ENCODE results near the gene THAP7.

THAP7 gene

GRCh38 chr22:20992456-20993303 is 9.2 kb downstream of the THAP7 start:
- no peak for DNase-seq

DNA sequence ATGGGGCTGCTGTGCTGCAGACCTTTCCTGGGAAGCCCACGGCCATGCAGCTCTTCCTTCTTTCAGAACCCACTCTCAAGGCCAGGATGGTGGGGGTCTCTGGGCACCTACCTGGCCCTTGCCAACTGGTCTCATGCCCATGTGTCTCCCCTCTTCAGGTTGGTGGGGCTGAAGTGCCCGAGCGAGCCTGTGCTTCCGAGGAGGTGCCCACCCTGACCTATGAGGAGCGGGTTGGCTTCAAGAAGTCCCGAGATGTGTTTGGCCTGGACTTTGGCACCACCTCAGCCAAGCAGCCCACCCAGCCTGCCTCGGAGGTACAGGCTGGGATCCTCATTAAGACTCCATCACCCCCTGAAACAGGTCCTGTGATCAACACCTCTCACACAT is 9.9 kb downstream of the THAP7 start:
- DNase-seq = no peak

DNA sequence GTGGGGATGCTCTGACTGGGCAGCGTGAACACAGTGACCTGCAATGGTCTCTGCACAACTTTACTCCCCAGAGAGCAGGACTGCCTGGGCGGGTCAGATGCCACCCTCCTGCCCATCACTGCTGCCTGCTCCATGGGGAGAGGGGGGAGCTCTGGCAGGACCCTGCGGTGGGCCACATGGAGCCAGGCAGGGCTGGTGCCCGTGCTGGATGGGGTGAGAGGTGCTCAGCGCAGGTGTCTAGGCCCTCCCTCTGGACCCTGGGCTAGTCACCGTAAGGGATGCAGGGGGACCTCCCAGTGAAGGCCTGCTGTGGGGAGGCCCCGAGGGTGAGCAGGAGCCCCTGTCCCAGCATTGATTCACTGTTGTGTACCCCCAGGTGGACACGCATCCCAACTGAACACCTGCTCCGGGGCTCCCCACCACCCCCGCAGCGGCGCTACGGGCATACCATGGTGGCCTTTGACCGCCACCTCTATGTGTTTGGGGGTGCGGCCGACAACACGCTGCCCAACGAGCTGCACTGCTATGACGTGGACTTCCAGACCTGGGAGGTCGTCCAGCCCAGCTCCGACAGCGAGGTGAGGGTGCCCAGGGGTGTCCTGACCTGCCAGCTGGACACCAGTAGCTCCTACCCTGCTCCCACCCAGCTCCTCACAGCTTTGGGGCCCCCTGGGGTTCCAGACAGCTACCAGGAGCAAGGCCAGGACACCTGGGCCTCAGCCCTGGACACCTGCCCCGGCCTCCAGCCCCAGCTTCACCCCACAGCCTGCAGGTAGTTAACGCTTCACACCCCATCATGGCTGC is 10.5 kb downstream of the THAP7 start:
- no peak for DNase-seq

DNA sequence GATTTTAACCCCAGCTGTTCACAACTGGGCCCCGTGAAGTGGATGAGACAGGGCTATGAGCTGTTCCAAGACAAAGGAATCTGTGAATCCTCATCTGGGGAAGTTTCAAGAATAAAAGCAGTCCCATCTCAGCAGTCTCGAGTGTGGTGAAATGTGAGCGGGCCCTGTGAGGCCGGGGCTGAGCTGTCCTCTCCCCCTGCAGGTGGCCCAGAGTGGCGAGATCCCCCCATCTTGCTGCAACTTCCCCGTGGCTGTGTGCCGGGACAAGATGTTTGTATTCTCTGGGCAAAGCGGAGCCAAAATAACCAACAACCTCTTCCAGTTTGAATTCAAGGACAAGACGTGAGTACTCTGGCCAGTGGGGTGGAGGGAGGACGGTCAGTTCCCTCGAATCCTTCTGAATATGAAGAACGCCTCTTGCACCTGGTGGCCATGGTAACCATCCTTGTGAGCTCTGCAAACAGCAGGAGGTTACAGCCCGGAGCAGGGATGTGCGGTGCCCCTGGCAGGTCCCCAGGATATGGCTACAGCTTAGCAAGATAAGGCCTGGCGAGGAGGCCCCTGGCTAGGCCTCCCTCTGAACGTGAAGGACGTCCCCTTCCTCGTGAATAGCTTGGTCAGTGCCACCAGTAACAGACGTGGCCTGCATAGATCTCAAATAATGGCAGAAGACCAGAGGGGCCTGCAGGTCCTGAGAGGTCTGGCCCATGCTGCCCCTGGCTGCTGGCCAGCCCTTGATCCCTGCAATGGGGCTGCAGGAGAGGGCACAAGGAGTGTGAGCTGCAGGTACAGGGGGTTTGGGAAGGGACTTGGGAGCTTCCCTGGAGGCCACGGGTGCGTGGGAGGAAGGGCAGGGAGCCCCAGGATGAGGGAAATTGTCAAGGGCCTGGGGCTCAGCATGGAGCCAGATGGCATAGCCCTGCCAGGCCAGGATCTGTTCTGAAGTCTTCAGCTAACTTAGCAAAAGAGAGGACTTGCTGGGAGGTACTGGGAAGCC is 11.4 kb downstream of the THAP7 start:
- DNase-seq = no peak

GRCh38 chr22:20989323-20990138 is 12.4 kb downstream of the THAP7 start:
- DNase-seq = no peak

DNA sequence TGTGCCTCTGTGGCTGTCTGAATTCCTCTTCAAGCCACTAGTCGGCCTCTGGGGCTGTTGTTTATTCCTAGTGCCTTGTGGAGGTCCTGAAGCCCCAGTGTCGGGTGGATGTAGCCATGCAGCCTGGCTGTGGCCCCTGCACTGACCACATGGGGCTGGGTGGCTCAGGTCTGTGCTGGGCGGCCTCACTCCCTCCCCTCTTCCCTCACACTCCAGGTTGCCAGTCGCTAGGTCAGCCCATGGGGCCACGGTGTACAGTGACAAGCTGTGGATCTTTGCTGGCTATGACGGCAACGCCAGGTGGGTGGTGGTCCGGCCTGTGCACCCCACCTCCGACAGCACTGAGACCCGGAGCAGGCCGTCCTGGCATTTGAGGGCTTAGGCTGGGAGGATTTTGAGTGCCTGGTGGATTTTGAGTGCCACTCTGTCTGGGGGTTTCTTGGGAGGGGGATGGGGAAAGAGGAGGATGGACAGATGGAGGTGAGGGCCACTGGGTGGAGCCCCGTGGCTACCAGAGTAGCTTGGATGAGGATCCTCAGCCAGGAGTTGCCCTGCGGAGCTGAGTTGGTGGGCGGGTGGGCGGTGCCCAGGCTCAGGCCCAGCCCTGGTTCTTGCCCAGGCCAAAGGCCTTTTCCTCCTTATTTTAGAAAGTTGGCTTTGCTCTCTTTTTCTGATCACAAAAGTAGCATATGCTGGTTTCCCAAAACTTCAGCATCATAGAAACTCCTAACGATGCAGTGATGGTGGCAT is 13.2 kb downstream of the THAP7 start:
- DNase-seq = no peak

DNA sequence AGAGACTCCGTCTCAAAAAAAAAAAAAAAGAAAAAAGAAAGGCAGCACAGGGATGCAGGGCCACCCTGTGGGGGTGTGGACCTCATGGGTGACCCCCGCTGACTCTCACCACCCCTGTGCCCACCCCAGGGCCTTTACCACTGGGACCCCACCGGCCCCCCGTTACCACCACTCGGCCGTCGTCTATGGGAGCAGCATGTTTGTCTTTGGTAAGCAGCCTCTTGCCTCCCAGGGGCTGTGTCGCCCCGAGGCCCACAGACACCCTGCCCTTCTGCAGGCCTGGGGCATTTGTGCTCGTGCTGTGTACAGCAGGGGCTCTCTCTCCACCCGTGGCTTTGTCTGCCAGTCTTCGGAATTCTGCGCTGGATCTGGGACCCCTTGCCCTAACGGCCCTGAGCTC is 14.5 kb downstream of the THAP7 start:
- DNase-seq = no peak

DNA sequence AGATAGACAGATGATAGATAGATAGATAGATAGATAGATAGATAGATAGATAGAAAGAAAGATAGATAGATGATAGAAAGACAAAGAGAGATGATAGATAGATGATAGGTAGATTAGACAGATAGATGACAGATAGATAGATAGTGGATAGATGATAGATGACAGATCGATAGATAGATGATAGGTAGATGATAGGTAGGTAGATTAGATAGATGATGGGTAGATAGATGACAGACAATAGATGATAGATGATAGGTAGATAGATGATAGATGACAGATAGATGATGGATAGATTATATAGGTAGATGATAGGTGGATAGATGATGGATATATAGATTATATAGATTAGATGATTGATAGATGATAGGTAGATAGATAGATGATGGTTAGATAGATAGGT is 15.6 kb downstream of the THAP7 start:
- no peak for DNase-seq

DNA sequence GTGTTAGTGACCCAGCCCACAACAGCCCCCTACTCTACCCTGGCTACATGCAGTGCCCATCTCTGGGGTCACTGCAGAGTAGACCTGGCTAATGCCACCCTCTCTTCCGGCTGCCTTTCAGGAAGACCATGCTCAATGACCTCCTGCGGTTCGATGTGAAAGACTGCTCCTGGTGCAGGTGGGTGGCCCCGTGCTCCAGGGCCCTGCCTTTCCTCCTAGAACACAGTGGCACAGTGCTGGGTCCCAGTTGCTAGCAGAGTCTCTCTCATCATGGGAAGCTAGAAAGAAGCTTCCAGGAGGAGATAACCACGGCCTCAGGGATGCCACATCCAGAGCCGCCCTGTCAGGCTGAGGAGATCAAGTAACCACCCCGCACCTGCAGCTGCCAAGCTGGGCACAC is 16.2 kb downstream of the THAP7 start:
- no peak for DNase-seq

GRCh38 chr22:20983081-20983771 is 18.7 kb downstream of the THAP7 start:
- DNase-seq = no peak

DNA sequence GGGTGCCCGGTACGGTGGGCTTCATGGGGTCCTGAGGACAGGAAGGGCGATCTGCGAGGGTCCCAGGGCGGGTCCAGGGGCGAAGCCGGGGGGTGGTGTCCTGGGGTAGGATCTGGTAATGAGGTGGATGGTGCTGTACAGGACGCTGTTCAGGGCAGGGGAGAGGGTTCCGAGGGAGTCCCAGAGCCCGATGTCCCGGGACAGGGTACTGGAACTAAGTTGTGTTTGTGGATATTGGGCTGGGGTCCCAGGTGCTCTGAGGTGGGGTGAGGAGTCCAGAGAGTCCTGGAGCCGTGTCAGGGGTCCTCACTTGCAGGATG is 19.4 kb downstream of the THAP7 start:
- DNase-seq = no peak

DNA sequence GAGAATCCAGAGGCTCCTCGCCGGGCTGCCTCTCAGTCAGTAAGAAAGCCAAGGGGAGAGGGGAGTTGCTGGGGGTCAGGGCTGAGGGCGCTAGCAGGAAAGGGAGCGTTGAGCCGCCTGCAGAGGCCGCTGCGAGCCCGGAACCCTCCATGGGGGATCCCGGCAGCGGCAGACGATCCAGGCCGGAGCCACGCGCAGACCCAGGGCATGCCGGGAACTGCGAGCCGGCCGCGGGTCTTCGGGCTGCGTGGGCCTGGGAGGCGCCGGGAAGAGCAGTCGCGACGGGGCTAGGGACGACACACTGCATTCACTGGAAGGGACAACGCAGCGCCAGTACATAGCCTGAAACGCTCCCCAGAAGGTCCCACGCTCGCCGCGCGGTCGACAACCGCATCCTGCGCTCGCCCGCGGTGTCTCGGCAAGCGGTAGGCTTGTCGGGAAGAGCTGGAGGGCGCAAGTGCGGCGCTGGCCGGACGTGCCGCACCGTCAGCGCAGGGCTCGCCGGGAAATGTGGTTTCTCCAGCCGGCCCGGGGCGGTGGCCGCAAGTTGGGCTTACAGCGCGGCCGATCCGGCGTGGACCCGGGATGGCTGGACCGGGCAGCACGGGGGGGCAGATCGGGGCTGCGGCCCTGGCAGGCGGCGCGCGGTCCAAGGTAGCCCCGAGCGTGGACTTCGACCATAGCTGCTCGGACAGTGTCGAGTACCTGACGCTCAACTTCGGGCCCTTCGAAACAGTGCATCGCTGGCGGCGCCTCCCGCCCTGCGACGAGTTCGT is 19.9 kb downstream of the THAP7 start, which contains the start of gene LZTR1:
Gene LZTR1, plus strand, starts transcription at position 511 of the 776 bp plus-strand sequence. Its CDS starts 75 bp downstream, at position 586.
- peak; percentile 52 to 53 for DNase-seq

DNA sequence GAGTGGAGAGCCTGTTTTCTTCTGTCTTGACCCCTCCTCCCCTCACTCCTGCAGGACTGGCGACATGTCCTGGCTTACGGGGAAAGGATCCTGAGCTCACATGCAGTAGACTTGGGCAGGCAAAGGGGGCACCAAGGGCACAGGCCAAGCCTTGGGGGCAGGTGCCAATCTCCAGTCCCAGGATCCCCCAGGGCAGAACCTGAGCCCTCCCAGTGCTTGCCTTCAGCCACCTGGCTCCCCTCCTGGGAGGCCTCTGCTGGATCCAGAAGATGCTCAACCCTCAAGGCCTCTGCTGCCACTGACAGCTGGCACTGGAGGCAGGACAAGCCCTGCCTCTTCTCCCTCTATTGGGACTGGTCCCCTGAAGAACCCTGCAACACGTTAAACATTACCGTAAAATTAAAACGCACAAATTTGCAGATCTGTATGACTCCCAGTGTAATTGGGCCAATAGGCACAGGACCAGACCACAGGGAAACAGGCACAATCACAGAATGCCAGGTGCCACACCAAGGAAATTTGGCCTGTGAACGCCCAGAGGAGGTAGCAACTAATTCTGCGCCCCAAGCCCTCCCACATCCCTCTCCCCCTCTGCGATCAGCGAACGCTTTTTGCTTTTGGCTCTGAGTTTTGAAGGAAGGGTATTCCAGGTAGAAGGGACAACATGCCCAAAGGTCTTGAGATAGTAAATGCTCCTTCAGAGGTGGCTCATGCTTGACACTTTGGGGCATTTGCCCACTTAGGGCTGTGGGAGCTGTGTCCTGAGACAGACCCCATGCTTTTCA is 20.8 kb downstream of the THAP7 start:
- no peak for DNase-seq

- DNase-seq = no peak
Observed at GRCh38 chr22:20980523-20980922, 21.4 kb downstream of the THAP7 start.

GRCh38 chr22:20979940-20980453 is 21.9 kb downstream of the THAP7 start:
- no peak for DNase-seq

DNA sequence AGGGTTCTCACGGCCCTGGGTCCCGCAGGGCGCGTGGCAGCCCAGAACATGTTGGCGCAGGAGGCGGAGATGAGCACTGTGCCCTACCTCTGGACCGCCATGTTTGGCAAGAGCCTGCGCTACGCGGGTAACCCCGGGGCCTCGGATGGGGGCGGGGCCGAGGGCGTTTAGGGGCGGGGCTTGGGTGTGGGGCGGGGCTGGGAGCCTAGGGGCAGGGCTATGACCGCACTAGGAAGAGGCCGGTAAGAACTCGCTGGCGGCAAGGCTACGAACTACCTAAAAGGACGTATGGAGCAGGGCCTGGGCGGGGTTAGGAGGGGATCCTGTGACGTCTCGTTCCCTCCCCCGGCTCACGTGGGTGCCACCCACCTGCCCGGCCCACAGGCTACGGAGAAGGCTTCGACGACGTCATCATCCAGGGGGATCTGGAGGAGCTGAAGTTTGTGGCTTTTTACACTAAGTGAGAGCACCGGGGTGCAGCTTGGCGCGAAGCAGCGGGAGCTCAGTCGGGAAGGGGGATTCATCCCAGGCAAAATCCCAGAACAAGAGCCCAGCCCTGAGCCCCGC is 22.6 kb downstream of the THAP7 start:
- peak; percentile 54 to 63 for DNase-seq

DNA sequence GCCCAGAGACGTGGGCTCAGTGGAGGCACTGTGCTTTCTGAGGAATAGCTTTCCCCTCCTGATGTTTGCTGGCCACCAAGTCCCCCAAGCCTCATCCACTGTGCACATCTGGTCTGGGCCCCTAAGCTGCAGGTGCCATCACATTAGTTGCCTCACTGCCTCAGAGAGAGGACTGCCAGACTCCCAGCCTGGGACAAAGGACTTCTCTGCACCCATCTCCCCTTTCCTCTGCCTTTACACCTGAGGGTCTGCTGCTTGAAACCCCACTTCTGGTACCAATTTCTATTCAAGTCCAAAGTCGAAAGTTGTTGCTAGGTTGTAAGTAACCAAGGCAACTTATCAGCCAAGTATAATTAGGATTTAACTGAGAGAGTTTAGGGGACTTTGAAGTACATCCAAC is 23.5 kb downstream of the THAP7 start:
- no peak for DNase-seq

DNA sequence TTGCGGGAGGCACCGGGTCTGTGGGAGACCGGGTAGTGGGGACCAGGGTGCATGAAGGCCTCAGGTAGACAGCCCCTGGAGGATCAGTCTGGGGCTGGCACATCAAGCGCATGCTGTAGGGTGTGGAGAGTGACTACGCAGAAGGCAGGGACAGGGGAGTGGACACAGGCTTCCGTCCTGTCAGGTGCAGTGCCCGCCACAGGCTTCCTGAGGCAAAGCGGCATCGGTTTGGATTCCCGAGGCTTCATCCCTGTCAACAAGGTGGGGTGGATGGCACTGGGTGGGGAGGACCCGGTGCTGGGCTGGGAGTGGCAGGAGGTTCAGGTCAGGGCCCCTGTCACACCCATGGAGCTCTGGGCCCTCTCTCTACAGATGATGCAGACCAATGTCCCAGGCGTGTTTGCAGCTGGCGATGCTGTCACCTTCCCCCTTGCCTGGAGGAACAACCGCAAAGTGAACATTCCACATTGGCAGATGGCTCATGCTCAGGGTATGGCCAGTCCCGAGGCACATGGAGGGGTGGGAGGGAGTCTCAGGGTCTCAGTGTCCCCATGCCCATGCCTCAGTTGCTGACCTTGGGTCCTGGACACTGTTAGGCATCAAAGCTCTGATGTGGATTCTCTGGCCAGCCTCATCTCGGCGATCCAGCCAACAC is 24.3 kb downstream of the THAP7 start:
- no peak for DNase-seq
